Stomach (tissue), 4 donors: ENCODE measurements around the gene FAM193B.

Experiments
- POLR2A ChIP-seq, 4 donors: fragments of 450-650 bp; IDR thresholded peaks; one replicate each; pipeline ENCODE4 v1.6.1; 2016; ENCODE audit warnings: antibody characterized with exemption in 4 of 4, control low read depth in 2 of 4, mild to moderate bottlenecking in 1 of 4, moderate library complexity in 1 of 4
- POLR2AphosphoS5 ChIP-seq, 3 donors: sonication (generic); formaldehyde crosslinking; IDR thresholded peaks; one replicate each; pipeline ENCODE4 v1.6.1; 2016; ENCODE audit warnings: antibody characterized with exemption in 3 of 3
- TF ChIP-seq, protein P1 (sequence below), 7 experiments: fragments of 450-650 bp in 4 of 7; fragments of 200-600 bp in 3 of 7; sonication (generic) in 3 of 7; IDR thresholded peaks; one replicate each; pipeline ENCODE4 v1.5.1; 2016 to 2019; ENCODE audit warnings: antibody characterized with exemption in 7 of 7, control low read depth in 2 of 7, mild to moderate bottlenecking in 1 of 7

DNA sequence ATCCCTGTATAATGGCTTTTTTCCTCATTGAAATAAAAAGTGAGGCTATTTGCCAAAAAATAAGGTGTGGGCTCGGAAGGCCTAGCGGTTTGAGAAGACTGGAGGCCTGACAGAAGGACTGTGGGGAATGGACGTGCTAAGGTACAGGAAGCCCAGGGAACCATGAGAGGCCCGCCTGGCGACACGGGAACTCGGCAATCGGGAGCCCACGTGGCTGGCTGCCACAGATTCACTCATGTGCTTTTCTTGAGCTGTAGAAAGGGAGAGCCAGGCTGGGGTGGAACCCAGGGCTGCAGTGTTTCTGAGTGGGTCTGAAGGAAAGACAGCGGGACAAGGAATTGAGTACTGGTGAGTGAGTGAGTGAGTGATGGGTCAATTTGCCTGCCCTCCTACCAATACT, 25.7 kb downstream of the FAM193B start:
- TF ChIP-seq, protein P1, sequence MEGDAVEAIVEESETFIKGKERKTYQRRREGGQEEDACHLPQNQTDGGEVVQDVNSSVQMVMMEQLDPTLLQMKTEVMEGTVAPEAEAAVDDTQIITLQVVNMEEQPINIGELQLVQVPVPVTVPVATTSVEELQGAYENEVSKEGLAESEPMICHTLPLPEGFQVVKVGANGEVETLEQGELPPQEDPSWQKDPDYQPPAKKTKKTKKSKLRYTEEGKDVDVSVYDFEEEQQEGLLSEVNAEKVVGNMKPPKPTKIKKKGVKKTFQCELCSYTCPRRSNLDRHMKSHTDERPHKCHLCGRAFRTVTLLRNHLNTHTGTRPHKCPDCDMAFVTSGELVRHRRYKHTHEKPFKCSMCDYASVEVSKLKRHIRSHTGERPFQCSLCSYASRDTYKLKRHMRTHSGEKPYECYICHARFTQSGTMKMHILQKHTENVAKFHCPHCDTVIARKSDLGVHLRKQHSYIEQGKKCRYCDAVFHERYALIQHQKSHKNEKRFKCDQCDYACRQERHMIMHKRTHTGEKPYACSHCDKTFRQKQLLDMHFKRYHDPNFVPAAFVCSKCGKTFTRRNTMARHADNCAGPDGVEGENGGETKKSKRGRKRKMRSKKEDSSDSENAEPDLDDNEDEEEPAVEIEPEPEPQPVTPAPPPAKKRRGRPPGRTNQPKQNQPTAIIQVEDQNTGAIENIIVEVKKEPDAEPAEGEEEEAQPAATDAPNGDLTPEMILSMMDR (IDR thresholded peaks at IDR 0.05): no peak
- TF ChIP-seq POLR2A (IDR thresholded peaks at IDR 0.05) (no peak), POLR2AphosphoS5 (IDR thresholded peaks at IDR 0.05) (no peak)
